BE2C (cell line): ENCODE measurements around the gene ZBTB16.

Experiments
- DNase-seq: peaks from one replicate; pipeline ENCODE4 v3.0.0-alpha.2; 2020
- H3K27me3 ChIP-seq: fragments of 250-450 bp; sonication (Bioruptor Pico); 2 replicates; pipeline ENCODE4 v1.5.1; 2020; ENCODE audit warnings: mild to moderate bottlenecking
- H3K36me3 ChIP-seq: fragments of 250-450 bp; sonication (Bioruptor Pico); 2 replicates; pipeline ENCODE4 v1.5.1; 2020; ENCODE audit warnings: mild to moderate bottlenecking
- H3K4me1 ChIP-seq: fragments of 250-450 bp; sonication (Bioruptor Pico); 2 replicates; pipeline ENCODE4 v1.5.1; 2020
- H3K4me3 ChIP-seq: 2 replicates; pipeline ENCODE4 v1.5.1; 2011; ENCODE audit warnings: low read depth, low read length
- H3K9me3 ChIP-seq: fragments of 250-450 bp; sonication (Bioruptor Pico); 2 replicates; pipeline ENCODE4 v1.5.1; 2020
- TF ChIP-seq, protein P1 (sequence below): IDR thresholded peaks from 2 replicates; pipeline ENCODE4 v1.5.1; 2012; ENCODE audit warnings: mild to moderate bottlenecking, low read depth, low read length

Gene ZBTB16

DNA sequence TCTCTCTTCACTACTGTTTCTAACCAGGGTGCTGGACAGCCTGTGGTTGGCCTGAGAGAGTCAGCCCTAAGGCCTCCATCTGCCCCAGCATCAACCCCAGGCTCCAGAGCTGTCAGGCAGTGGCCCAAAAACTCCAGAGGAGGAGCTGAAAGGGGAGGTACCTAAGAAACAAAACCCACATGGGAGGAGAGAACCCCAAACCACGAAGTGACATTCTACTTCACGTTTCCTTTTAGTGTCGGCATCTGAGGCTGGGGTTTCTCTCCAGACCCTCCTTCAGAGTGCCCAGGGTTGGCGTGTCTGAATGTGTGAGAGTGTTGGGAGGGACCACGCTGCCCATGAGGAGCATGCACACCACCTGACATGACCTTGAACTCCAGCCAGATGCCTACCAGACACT, 166.8 kb downstream of the ZBTB16 start:
- DNase-seq, result no peak
- Histone ChIP-seq H3K4me1 (no peaks in the 10 kb centered on the region), H3K36me3 (no peaks in the 10 kb centered on the region), H3K27me3 (no peaks in the 10 kb centered on the region), H3K4me3 (no peak overlapping the region), H3K9me3 (no peaks in the 10 kb centered on the region)
- TF ChIP-seq, protein P1, sequence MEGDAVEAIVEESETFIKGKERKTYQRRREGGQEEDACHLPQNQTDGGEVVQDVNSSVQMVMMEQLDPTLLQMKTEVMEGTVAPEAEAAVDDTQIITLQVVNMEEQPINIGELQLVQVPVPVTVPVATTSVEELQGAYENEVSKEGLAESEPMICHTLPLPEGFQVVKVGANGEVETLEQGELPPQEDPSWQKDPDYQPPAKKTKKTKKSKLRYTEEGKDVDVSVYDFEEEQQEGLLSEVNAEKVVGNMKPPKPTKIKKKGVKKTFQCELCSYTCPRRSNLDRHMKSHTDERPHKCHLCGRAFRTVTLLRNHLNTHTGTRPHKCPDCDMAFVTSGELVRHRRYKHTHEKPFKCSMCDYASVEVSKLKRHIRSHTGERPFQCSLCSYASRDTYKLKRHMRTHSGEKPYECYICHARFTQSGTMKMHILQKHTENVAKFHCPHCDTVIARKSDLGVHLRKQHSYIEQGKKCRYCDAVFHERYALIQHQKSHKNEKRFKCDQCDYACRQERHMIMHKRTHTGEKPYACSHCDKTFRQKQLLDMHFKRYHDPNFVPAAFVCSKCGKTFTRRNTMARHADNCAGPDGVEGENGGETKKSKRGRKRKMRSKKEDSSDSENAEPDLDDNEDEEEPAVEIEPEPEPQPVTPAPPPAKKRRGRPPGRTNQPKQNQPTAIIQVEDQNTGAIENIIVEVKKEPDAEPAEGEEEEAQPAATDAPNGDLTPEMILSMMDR, result no peak

DNA sequence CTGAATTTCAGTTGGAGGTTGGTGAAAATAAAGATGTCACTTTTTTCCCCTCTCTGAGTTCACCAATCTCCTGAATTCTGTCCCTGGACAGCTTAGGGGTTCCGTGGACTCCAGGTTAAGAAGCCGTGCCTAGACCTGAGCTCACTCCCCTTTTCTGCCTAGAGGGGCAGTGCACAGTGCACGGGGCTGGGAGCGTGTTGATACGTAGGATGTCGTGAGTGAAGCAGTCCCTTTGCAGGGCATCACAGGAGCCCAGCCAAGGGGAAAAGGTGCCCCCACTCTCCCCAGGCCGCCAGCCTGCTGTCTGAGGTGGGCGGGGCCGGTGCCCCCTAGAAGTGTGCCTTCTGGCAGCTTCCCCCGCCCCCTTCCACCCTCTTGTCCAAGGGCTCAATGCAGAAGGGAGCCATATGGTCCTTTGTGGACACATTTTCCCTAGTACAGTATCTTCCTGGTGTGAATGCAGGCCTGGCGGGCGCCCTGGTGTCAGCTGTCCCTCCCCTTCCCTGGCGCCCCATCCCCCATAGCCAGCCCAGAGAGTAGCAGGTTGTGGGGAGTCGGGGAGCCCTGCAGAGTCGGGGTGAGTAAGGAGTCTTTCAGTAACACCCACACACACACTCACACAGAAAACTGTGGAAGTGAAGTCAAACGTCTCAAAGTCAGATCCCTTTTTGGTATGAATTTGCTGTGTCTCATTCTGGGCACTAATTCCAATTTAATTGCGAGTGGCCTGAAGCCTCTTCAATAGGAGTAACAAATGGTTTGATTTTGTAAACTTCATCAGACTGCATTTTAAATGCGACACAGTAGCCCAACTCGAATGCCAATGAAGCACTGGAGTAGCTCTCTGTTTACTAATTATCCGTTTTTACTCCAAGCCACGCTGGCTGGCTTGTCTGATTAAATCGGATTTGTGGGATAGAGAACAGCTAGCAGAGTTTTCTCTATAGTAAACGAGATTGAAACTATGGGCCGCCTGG, 169.2 kb downstream of the ZBTB16 start:
- Histone ChIP-seq H3K4me1 (no peaks in the 10 kb centered on the region; the same call in 1 of the 2 replicates), H3K27me3 (peaks cover 4% of the 10 kb centered on the region), H3K36me3 (no peaks in the 10 kb centered on the region), H3K9me3 (no peaks in the 10 kb centered on the region), H3K4me3 (no peak overlapping the region; the same call in 1 of the 2 replicates)
- TF ChIP-seq, protein P1, result no peak
- DNase-seq, result peak; percentile 31

DNA sequence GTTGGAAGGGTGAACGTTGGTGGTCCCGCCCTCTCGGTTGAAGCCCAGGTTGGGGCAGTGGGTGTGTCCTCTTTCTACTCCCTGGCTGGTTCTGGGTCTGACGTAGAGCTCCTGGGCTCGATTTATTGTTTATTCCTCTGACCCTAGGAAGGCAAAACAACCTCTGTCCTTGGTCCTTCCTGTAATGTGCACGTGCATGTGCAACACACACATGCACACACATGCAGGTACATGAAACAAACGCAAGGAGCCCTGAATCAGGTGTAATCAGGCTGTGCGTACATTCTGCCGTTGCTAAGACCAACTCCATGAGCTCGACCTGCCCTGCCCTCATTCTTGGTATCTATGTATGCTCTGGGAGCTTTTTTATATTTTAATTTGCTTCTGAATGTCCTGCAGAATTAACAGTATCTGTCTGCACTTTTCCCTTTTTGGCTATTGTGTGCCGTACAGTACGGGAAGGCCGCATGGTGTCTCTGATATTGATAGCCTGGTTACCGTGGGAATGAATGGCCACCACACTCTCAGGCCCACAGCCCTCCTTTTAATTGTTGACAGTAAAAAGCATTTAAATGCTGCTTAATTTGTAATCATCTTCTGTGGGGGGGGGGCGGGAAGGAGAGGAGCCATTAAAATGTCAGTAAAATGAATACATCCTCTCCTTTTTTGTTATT, 170.7 kb downstream of the ZBTB16 start:
- no peaks in the 10 kb centered on the region for H3K9me3 ChIP-seq
- TF ChIP-seq, protein P1, result no peak
- H3K4me1 ChIP-seq, result no peaks in the 10 kb centered on the region; the same call in 1 of the 2 replicates
- no peak overlapping the region for H3K4me3 ChIP-seq
- no peak for DNase-seq
- H3K36me3 ChIP-seq, result no peaks in the 10 kb centered on the region
- peaks cover 15% of the 10 kb centered on the region for H3K27me3 ChIP-seq

DNA sequence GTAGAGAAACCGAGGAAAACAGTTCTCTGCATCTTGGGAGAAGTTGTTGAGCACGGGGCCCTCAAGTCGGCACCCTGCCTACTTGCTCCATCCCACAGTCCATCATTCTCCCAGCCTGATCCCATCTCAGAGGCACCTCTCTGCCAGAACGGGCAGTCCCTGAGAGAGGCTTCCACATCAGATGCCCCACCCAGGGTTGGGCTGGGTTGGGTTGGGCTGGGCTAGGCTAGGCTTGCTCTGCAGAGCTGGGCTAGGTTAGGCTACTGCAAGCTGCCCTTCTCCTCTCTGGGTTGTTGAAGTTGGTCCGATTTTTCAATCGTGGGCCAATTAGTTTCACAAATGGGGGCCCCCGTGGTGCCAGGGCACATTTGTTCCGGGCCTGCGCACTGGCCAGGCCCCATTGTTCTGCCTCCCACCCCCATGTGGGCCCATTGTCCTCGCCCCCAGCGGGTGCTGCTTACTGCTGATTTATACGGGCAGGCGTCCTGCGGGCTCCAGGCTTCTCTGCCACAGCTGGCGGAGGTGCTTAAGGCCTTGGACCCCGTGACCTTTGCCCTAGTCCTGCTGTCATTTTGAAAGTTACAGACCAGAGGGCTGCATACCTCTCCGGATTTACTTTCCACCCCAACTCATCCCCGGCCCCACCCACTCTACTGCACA, 173.0 kb downstream of the ZBTB16 start:
- H3K27me3 ChIP-seq, result peaks cover 31% of the 10 kb centered on the region
- TF ChIP-seq, protein P1, result no peak

DNA sequence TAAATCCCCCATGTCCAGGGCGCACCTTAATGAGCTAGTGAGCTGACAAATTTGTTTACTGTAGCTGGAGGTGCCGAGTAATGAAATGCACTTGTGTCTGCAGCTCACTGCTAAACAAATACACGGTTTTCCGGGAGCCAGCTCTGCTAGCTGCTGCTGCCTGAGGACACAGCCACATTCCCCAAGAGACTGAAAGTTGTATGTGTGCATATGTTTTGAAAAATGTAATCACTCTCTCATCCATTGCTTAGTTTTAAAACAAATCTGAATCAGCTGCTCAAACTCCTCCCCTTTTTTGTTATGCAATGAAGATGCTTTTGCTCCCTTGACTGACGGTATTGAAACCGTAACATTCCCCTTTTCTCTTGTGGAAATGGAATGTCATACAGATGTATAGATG, 174.2 kb downstream of the ZBTB16 start:
- TF ChIP-seq, protein P1, result no peak
- DNase-seq, result no peak
- Histone ChIP-seq H3K36me3 (no peaks in the 10 kb centered on the region), H3K4me3 (no peak overlapping the region), H3K4me1 (no peaks in the 10 kb centered on the region; the same call in none of the 2 replicates), H3K27me3 (peaks cover 39% of the 10 kb centered on the region), H3K9me3 (no peaks in the 10 kb centered on the region)

More for the DNA sequence above, 173.0 kb downstream of the ZBTB16 start:
- Histone ChIP-seq H3K4me1 (no peaks in the 10 kb centered on the region; the same call in none of the 2 replicates), H3K36me3 (no peaks in the 10 kb centered on the region), H3K9me3 (no peaks in the 10 kb centered on the region), H3K4me3 (no peak overlapping the region)
- no peak for DNase-seq
